Measurements from ENCODE around the gene CGNL1.

DNA sequence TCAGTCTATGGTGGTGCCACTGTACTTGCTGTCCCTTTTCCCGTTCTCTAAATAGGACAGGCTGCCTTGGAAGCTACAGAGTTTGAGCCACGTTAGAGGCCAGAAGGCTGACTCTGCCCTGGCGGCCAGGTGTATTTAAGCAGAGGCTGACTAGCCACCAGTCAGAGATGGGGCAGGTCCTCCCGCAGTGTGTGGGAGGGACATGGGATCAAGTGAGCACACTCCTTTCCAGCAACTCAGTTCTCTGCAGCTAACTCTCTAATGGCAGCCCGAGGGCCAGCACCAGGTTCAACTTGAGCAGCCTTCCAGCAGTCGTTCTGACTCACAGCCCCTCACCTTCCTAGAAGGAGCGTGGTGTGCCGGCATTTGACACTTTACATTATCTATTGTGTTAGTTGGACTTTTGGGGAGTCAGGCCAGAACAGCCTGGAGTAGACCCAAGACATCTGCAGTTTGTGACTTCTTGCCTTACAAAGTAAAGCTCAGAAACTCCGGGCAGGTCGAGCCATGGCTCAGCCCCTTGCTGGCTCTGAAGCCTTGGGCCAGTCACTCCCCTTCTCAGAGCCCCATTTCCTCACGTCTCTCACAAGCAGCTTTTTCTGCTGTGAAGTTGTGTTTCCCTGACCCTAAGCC lies 168.7 kb downstream of the CGNL1 start:
- TF ChIP-seq, protein P1, sequence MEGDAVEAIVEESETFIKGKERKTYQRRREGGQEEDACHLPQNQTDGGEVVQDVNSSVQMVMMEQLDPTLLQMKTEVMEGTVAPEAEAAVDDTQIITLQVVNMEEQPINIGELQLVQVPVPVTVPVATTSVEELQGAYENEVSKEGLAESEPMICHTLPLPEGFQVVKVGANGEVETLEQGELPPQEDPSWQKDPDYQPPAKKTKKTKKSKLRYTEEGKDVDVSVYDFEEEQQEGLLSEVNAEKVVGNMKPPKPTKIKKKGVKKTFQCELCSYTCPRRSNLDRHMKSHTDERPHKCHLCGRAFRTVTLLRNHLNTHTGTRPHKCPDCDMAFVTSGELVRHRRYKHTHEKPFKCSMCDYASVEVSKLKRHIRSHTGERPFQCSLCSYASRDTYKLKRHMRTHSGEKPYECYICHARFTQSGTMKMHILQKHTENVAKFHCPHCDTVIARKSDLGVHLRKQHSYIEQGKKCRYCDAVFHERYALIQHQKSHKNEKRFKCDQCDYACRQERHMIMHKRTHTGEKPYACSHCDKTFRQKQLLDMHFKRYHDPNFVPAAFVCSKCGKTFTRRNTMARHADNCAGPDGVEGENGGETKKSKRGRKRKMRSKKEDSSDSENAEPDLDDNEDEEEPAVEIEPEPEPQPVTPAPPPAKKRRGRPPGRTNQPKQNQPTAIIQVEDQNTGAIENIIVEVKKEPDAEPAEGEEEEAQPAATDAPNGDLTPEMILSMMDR (IDR thresholded peaks at IDR 0.05; ENCODE audit: low read length): no peak
- TF ChIP-seq EZH2 (IDR thresholded peaks at IDR 0.05; ENCODE audit: borderline replicate concordance, low read length): no peak
